Astrocyte of the cerebellum (primary cell): ENCODE results near the gene SSR1.

Experiments
- DNase-seq: peaks from one replicate; pipeline ENCODE4 v3.0.0-alpha.2; 2011; ENCODE audit warnings: low read depth
- H3K4me3 ChIP-seq: 2 replicates; pipeline ENCODE4 v1.5.1; 2011; ENCODE audit warnings: mild to moderate bottlenecking, low read depth, low read length, moderate library complexity
- in situ Hi-C: cut with HindIII; loops from 2 replicates; pipeline ENCODE4 v1.10.0; 2017; ENCODE audit warnings: low sequenced_read_pairs
- TF ChIP-seq, protein P1 (sequence below): IDR thresholded peaks from 2 replicates; pipeline ENCODE4 v1.5.1; 2012; ENCODE audit warnings: low read length, low read depth, moderate library complexity, mild to moderate bottlenecking; ENCODE audit errors: missing control alignments

Gene SSR1

DNA sequence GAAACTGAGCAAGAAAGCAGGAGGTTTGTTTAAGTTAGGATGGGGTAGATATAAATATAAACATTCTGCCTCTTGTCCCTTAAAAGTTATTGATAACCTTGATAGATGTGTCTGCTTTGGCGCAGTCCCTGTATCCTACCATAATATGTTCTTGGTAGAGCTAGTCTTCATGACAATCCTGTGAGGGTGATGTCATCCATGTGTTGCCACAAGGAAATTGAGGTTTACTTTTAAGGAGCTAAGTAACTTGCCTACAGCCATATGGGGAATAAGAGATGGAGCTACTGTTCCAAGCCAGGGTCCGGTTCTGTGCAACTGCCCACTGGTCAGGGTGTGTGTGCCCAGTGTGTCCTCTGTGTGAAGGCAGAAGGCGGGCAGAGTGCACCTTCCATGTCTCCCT, 78.5 kb downstream of the SSR1 start:
- no peak for DNase-seq
- in situ Hi-C loops = no loop called here
- H3K4me3 ChIP-seq = no peak overlapping the region
- TF ChIP-seq, protein P1, sequence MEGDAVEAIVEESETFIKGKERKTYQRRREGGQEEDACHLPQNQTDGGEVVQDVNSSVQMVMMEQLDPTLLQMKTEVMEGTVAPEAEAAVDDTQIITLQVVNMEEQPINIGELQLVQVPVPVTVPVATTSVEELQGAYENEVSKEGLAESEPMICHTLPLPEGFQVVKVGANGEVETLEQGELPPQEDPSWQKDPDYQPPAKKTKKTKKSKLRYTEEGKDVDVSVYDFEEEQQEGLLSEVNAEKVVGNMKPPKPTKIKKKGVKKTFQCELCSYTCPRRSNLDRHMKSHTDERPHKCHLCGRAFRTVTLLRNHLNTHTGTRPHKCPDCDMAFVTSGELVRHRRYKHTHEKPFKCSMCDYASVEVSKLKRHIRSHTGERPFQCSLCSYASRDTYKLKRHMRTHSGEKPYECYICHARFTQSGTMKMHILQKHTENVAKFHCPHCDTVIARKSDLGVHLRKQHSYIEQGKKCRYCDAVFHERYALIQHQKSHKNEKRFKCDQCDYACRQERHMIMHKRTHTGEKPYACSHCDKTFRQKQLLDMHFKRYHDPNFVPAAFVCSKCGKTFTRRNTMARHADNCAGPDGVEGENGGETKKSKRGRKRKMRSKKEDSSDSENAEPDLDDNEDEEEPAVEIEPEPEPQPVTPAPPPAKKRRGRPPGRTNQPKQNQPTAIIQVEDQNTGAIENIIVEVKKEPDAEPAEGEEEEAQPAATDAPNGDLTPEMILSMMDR = no peak

DNA sequence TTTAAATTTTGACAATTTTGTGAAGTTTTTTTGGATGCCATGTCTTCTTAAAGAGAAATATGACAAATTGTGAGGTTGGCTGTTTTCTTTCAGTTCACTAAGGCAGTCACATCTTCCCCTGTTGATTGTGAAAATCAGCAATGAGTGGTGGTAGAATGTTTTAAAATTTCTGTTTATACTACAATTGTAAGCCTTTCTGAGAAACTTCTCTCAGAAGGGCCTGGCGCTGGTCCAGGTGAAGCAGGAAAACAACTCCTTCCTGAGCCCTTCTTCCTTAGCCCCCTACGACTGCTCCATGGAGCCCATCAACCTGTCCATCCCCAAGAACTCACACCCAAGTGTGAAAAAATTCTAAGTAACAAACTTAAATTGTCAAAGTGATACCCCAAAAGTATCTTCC, 80.6 kb downstream of the SSR1 start:
- DNase-seq = no peak
- in situ Hi-C loops = no loop called here
- TF ChIP-seq, protein P1 = no peak
- no peak overlapping the region for H3K4me3 ChIP-seq

DNA sequence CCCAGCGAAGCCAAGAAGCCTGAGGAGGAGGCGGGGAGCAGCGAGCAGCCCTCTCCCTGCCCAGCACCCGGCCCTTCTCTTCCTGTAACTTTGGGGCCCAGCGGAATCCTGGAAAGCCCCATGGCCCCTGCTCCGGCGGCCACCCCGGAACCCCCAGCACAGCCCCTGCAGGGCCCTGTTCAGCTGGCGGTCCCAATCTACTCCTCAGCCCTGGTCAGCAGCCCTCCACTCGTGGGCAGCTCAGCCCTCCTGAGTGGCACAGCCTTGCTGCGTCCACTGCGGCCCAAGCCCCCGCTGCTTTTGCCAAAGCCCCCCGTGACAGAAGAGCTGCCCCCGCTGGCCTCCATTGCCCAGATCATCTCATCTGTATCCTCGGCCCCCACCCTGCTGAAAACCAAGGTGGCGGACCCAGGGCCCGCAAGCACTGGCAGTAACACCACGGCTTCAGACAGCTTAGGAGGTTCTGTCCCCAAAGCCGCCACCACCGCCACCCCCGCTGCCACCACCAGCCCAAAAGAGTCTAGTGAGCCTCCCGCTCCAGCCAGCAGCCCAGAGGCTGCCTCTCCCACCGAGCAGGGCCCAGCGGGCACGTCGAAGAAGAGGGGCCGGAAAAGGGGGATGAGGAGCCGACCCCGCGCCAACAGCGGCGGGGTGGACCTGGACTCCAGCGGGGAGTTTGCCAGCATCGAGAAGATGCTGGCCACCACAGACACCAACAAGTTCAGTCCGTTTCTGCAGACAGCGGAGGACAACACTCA, 81.9 kb downstream of the SSR1 start:
- no peak for DNase-seq
- in situ Hi-C loops = no loop called here
- TF ChIP-seq, protein P1 = no peak
- H3K4me3 ChIP-seq = no peak overlapping the region

DNA sequence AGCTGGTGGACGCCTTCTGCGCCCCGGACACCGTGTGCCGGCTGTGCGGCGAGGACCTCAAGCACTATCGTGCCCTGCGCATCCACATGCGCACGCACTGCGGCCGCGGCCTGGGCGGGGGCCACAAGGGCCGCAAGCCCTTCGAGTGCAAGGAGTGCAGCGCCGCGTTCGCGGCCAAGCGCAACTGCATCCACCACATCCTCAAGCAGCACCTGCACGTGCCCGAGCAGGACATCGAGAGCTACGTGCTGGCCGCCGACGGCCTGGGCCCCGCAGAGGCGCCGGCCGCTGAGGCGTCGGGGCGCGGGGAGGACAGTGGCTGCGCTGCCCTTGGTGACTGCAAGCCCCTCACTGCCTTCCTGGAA, 82.7 kb downstream of the SSR1 start:
- no peak for DNase-seq
- H3K4me3 ChIP-seq = no peak overlapping the region
- in situ Hi-C loops = no loop called here
- TF ChIP-seq, protein P1 = no peak

DNA sequence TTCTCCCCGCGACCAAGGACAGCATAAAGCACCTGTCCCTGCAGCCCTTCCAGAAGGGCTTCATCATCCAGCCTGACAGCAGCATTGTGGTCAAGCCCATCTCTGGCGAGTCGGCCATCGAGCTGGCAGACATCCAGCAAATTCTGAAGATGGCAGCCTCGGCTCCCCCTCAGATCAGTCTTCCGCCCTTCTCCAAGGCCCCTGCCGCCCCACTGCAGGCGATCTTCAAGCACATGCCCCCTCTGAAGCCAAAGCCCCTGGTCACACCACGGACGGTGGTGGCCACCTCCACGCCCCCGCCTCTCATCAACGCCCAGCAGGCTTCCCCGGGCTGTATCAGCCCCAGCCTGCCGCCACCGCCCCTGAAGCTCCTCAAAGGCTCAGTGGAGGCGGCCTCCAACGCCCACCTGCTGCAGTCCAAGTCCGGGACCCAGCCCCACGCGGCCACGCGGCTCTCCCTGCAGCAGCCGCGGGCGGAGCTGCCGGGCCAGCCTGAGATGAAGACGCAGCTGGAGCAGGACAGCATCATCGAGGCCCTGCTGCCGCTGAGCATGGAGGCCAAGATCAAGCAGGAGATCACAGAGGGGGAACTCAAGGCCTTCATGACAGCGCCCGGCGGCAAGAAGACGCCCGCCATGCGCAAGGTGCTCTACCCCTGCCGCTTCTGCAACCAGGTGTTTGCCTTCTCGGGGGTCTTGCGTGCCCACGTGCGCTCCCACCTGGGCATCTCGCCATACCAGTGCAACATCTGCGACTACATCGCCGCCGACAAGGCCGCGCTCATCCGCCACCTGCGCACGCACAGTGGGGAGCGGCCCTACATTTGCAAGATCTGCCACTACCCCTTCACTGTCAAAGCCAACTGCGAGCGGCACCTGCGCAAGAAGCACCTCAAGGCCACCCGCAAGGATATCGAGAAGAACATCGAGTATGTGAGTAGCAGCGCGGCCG, 83.3 kb downstream of the SSR1 start:
- H3K4me3 ChIP-seq = no peak overlapping the region
- TF ChIP-seq, protein P1 = no peak
- DNase-seq = no peak
- in situ Hi-C loops = no loop called here

DNA sequence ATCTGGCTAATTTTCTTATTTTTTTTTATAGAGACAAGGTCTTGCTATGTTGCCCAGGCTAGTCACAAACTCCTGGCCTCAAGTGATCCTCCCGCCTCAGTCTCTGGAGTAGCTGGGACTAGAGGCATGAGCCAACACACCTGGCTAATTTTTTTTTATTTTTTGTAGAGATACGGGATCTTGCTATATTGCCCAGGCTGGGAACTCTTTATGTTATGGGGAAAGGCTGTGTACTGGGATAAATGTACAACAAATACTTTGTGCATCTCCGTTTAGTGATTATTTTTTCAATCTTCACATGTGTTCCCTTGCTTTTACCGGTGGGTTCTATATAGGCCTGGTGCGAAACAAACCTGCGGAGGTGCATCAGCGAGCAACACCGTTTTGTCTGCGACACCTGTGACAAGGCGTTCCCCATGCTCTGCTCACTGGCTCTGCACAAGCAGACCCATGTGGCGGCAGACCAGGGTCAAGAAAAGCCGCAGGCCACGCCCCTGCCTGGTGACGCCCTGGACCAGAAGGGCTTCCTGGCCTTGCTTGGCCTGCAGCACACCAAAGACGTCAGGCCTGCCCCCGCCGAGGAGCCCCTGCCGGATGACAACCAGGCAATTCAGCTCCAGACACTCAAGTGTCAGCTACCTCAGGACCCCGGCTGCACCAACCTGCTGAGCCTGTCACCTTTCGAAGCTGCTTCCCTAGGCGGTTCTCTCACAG, 84.2 kb downstream of the SSR1 start:
- no peak overlapping the region for H3K4me3 ChIP-seq
- in situ Hi-C loops = no loop called here
- TF ChIP-seq, protein P1 = no peak
- DNase-seq = no peak
